Superior temporal gyrus (tissue), 1 donor: ENCODE data around the gene HUS1.
"Not testable (repeated sequence)": the region's sequence is repeated elsewhere in the genome, so short reads cannot be mapped to it uniquely, and the experiment has no call there.

ENCODE experiments used
- DNase-seq: peaks from one replicate; pipeline ENCODE4 v3.0.0-alpha.2; 2016; ENCODE audit errors: extremely low spot score

The HUS1 gene

GRCh38 chr7:47923081-47923875 is 56.1 kb downstream of the HUS1 start:
- not testable (repeated sequence) for DNase-seq

- not testable (repeated sequence) for DNase-seq
These were observed 62.9 kb downstream of the HUS1 start for GRCh38 chr7:47916514-47916913.

- no peak for DNase-seq
These were observed 63.8 kb downstream of the HUS1 start for GRCh38 chr7:47915616-47915976.

- no peak for DNase-seq
These were observed 64.4 kb downstream of the HUS1 start for GRCh38 chr7:47914717-47915615.
